ENCODE data around the gene VPS33A.
A peak's percentile ranks its signal among the peaks of the same experiment; 100 is the strongest.
"Not testable (repeated sequence)": the region's sequence is repeated elsewhere in the genome, so short reads cannot be mapped to it uniquely, and the experiment has no call there.

VPS33A gene

DNA sequence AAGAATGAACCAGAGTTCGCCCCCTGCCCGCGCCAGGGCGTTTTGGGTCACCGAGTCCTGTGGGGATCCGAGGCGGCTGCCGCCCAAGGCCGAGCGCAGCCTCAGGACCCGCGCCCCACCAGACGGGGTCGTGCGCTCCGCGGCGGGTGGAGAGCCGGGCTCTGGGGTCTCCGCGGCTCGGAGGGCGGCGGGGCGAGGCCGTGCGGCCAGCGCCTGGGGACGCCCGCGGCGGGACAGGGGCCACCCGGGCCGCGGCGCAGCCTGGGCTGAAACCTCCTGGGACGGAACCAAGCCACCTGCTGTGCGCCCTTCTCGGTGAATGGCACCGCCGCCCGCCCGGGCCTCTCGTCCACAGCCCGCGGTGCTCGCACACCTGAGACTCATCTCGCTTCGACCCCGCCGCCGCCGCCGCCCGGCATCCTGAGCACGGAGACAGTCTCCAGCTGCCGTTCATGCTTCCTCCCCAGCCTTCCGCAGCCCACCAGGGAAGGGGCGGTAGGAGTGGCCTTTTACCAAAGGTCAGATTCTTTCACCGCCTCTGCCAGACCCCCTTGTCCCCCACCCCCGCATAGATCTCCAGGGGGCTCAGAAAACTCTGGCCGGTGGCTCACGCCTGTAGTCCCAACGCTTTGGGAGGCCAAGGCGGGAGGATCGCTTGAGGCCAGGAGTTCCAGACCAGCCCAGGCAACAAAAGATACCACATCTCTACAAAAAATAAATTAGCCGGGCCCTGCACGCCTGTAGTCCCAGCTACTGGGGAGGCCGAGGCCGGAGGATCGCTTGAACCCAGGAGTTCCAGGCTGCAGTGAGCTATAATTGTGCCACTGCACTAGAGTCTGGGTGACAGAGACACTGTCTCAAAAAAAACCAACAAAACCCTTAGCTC is 61.9 kb downstream of the VPS33A start:
- DNase-seq (ENCODE audit: low spot score) = no peak

GRCh38 chr12:122203301-122204166 is 62.8 kb downstream of the VPS33A start, which contains the start of gene B3GNT4:
TSS of gene B3GNT4 (plus strand) at chr12:122203709. CDS start at chr12:122204619, 910 bp downstream.
- DNase-seq (ENCODE audit: low spot score) = peak; percentile 36

- not testable (repeated sequence) for DNase-seq (ENCODE audit: low spot score)
Observed at GRCh38 chr12:122202811-122203210, 63.5 kb downstream of the VPS33A start.

DNA sequence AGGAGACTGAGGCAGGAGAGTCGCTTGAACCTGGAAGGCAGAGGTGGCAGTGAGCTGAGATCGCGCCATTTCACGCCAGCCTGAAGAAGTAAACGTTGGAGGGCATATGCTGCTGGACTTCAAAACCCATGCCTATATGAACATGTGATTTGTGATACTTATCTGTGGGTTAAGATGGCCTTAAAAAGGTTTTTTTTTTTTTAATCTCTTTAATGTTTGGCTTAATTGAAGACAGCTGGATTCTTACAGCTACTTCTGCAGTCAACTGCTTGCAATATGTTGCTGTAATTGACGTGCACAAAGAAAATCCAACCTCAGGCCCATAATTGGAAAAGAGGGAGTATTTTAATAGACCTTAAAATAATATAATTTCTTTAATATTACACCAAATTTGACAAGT is 64.3 kb downstream of the VPS33A start:
- DNase-seq (ENCODE audit: low spot score) = no peak

GRCh38 chr12:122201381-122201780 is 64.9 kb downstream of the VPS33A start:
- no peak for DNase-seq (ENCODE audit: low spot score)

GRCh38 chr12:122200541-122201175 is 65.6 kb downstream of the VPS33A start:
- DNase-seq (ENCODE audit: low spot score) = no peak

- DNase-seq (ENCODE audit: low spot score) = no peak
Observed at GRCh38 chr12:122199484-122200355, 66.6 kb downstream of the VPS33A start.

GRCh38 chr12:122197612-122197966 is 68.7 kb downstream of the VPS33A start:
- DNase-seq (ENCODE audit: low spot score) = no peak

DNA sequence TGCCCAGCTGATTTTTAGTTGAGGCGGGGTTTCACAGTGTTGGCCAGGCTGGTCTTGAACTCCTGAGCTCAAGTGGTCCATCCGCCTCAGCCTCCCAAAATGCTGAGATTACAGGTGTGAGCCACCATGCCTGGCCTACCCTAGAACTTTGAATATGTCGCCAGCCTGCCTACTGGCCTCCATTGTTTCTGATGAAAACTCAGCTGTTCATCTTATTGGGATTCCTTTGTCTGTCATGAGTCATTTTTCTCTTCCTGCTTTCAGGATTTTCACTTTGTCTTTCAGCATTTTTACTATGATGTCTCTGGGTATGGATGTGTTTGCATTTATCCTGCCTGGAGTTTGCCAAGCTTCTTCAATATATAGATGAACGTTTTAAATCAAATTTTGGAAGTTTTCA is 70.9 kb downstream of the VPS33A start:
- DNase-seq (ENCODE audit: low spot score) = no peak

DNA sequence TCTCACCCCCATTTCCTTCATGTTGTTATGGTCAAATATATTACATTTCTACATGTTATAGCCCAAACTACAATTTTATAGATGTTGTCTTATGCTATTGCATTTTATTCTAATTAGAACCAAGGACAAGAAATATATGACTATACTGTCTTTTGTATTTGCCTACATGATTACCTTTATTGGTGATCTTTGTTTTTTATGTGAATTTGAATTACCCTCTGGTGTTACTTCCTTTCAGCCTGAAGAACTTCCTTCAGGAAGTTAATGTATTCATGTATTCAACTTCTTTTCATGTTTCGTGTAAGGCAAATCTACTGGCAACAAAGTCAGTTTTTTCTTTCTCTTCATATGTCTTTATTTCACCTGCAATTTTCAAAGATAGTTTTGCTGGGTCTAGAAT is 71.5 kb downstream of the VPS33A start:
- DNase-seq (ENCODE audit: low spot score) = no peak

GRCh38 chr12:122192441-122192840 is 73.9 kb downstream of the VPS33A start:
- no peak for DNase-seq (ENCODE audit: low spot score)

DNA sequence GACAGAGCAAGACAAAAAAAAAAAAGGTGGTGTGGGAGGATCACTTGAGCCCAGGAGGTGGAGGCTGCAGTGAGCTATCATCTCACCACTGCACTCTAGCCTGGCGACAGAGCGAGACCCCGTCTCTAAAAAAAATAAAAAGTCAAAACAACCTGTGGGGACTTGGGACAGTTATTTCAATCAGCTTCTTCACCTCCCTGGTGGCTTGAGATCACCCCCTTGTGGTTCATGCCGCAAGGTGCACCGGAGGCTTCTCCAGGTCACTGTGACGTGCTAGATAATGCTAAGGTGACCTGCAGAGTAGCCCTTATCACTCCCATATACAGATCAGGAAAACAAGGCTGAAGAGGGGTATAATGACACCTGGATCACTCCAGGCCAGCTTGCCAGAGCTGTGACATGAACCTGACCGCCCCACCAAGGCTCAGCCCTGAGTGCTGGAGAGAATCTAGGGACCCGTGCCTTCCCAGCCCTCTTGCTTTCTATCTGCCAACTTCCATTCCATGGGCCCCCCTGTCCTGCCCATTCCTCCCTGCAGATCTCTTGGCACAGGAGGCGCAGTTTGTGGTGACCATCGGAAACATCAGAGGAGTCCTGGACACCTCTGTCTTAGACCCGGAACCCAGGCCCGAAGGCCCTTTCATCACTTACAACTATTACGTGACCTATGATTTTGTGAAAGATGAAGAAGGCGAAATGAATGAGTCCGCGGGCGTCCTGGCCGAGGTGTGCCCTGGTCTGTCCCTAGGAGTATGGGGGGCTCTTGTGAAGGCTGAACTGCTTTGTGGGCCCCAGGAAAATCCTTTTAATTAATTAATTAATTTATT is 75.2 kb downstream of the VPS33A start:
- DNase-seq (ENCODE audit: low spot score) = peak; percentile 66

DNA sequence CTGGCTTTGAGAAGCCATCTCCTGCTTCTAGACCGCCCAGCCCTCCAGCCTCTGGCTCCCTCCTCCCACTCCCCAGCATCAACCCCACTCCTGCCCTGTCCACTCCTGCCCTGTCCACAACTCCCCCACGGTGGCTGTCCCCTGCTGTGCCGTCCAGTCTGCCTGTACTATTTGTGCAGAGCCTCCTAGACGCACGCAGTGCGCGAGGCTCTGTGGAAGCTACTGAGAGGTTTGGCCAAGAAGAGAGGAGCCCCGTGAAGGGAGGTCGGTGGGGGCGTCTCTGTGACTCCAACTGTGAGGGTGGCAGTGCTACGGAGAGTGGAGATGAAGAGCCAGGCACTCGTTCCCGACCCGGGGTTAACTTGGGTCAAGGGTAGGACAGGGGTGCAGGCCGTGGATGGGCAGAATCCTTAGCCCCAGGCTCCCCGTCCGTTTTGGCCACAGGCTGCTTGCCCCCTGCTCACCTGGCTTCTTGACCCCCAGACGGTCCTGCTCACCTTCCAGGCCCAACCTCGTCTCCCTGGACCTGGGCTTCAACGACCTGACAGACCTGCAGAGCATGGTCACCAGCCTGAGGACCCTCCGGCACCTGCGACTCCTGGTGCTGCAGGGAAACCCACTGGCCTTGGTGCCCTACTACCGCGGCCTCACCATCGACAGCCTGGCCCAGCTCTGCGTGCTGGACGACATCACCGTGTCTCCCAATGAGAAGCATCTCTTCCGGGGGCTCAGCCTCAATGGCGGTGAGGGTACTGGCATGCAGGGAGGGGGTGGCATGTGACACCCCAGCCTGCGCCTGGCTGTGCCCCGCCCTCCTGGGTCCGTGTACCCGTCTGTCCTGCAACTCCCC is 76.4 kb downstream of the VPS33A start:
- no peak for DNase-seq (ENCODE audit: low spot score)

GRCh38 chr12:122187466-122187865 is 78.8 kb downstream of the VPS33A start:
- DNase-seq (ENCODE audit: low spot score) = no peak

DNA sequence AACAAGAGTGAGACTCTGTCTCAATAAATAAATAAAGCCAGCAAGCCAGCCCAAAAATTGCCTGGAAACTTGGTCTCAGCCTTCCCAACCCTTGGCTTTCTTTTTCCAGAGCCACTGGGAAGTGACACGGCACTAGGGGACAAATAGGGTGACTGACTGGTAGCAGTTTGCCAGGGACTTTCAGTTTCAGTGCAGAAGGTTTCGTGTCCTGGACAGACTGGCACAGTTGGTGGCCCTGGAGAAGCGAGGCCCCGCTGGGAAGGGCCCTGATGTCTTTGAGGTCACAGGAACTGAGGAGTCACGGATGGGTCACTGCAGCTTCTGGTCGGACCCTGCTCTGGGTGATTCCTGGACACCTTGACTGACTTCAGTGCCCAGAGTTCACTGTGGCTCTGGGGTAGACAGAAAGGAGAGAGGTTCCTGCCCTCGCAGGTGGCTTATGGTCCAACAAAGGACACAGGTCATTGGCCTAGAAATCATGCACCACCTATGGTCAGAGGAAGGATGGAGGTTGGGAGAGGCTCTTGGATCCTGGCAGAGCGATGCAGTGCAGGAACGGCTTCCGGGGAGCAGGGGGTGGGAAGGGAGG is 80.7 kb downstream of the VPS33A start:
- no peak for DNase-seq (ENCODE audit: low spot score)

- DNase-seq (ENCODE audit: low spot score) = no peak
Observed at GRCh38 chr12:122185079-122185478, 81.2 kb downstream of the VPS33A start.

GRCh38 chr12:122184517-122184916 is 81.8 kb downstream of the VPS33A start:
- no peak for DNase-seq (ENCODE audit: low spot score)

- DNase-seq (ENCODE audit: low spot score) = no peak
Observed at GRCh38 chr12:122183588-122183940, 82.7 kb downstream of the VPS33A start.

DNA sequence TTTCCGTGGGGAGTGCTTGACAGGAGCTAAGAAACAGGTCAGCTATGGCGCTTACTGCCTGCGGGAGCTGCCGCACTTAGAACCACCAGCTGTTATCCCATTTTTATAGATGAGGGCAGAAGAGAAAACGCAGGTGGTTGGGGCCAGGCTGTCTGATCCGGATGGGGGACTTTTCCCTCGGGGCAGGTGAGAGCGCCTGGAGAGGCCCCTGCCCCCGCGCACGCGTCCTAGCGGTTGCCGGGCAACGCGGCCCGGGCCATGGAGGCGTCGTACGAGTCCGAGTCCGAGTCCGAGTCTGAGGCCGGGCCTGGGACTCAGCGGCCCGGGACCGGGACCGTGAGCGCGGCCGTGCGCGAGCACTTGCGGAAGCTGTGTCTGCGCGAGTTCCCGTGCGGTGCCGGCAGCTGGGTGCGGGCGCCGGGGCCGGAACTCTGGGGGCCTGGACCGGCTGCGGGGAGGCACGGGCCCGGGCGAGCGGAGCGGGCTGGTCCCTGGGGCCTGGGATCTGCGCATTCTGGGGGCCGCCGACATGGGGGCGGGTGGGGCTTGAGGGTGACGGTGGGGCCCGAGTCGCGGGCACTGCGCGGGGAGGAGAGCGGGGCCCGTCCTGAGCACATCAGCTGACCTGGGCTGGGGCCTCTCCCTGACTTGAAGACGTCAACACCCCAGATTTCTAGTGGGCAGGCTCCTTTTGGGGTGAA is 83.3 kb downstream of the VPS33A start, which contains the start of gene LRRC43:
Gene LRRC43, plus strand, starts transcription at position 237 of the 701 bp plus-strand sequence. Its CDS starts 22 bp downstream, at position 259.
- DNase-seq (ENCODE audit: low spot score) = no peak
